Fibroblast of skin of scalp (primary cell): Measurements from ENCODE around the gene FBXW4.
"Not testable (repeated sequence)": the region's sequence is repeated elsewhere in the genome, so short reads cannot be mapped to it uniquely, and the experiment has no call there.

Source experiments
- DNase-seq: peaks from one replicate; pipeline ENCODE4 v3.0.0-alpha.2; 2013

Gene FBXW4

DNA sequence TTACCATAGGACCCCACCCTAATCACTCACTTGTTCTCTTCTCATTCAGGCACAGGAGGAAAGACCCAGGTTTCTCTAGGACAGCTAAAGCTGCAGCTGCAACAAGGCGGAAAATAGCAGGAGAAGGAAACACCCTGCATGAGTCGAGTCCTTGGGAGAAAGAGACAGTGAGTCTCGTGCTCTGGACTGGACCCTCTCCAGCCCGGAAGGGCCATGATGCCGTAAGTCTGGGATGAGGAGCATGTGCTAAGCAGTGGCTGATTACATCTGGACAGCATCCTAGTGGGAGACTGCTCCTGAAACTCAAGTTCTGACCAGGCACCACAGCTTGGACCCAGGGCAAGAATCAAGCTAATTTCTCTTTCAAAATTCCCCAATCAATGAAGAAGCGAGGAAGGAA, 39.4 kb downstream of the FBXW4 start:
- DNase-seq, result no peak

DNA sequence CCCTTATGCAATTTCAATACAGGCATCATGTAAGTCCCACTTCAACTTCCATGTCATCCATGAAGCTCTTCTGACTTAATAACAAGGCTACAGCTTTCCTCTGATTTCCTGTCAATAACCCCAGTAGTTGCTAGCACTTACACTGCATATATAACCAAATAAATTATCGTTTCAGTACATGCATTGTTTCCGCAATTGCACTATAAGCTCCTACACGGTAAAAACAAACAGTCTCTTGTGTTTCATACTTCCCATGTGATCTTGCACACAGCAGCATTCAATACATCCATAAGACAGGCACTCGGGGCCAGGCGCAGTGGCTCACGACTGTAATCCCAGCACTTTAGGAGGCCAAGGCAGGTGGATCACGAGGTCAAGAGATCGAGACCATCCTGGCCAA, 41.4 kb downstream of the FBXW4 start:
- no peak for DNase-seq

GRCh38 chr10:101651336-101651735, 43.6 kb downstream of the FBXW4 start:
- no peak for DNase-seq

GRCh38 chr10:101650863-101651262, 44.1 kb downstream of the FBXW4 start:
- DNase-seq, result no peak

GRCh38 chr10:101649525-101650085, 45.4 kb downstream of the FBXW4 start:
- no peak for DNase-seq

DNA sequence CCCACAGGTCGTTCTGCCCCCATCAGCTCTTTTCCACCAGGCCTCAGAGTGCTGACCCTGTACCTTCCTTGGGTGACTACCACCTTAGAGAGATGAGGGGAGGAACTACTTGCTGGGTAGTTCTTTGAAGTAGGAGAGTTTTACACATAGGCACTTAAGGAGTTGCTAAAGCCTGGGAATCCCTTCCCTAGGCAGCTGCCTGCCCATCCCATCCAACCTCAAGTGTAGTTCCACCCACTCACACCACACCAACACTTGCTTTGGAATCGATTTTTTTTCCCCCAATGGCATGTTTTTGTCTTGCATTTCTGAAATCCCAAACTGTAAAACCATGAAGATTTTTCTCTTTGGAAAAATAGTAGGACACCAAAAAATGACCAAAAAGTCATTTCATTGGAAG, 47.7 kb downstream of the FBXW4 start:
- no peak for DNase-seq

GRCh38 chr10:101646364-101646763, 48.6 kb downstream of the FBXW4 start:
- no peak for DNase-seq

- DNase-seq, result no peak
Measured at GRCh38 chr10:101645659-101646058, 49.3 kb downstream of the FBXW4 start.

DNA sequence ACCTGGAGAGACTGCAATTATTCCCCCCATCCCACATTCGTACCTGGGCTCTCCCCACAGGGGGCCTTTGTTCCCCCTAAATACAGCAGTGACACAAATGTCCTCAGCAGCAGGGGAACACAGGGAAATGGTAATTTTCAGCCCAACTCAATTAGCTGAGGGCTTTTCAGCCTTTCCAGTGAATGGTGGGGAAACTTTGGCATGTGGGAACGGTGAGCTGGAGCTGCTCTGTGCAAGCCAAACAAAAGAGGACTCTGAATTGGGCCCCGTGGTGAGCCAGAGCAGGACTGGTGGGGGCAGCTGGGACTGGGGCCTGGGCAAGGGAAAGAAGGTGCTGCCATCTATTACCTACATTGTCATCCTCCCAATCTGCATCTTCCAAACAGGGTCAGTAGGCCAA, 51.0 kb downstream of the FBXW4 start:
- no peak for DNase-seq

DNA sequence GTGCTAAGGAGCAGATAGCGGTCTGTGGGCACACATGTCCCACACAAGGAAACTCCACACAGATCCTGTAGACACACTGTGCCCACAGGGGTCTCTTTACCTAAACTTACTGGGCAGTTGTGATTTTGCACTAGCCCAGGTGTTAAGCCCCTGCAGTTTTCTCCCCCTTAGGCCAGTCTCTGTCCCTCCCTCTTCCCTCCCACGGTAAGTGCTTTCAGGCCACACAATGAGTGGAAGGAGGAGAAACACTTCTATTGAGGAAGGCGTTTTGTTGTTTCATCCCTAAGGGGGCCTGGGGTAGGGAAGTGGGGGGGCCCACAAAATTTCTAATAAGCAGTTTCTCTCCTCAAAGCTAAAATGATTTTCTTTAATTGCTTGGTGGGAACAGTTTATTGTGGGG, 51.4 kb downstream of the FBXW4 start:
- no peak for DNase-seq

- DNase-seq, result no peak
Measured at GRCh38 chr10:101639141-101639900, 55.6 kb downstream of the FBXW4 start.

GRCh38 chr10:101633510-101633909, 61.5 kb downstream of the FBXW4 start:
- not testable (repeated sequence) for DNase-seq

DNA sequence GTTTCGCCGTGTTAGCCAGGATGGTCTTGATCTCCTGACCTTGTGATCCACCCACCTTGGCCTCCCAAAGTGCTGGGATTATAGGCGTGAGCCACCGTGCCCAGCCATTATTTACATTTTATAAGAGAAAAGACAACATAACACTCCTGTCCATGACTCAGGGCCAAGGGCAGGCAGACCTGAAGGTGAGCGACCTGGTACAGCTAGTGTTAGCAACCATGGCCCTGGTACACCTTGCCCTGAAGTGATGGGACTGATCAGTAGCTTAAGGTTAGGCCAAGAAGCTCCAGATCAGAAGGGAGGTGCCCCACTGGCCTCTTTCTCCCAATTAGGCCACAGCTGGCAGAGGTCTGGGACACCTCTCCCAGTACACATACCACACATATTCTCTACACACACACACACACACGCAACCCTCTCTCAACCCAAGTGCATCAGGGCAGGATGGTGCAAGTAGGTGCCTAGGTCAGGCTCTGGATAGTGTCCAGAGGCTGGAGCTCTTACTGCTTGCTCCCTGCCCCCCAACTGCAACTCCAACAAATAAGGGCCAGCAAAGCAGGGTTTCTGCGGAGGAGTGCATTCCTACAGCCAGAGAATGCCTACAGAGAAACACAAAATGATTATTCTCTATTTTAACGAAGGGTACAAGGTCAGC, 63.0 kb downstream of the FBXW4 start:
- no peak for DNase-seq

DNA sequence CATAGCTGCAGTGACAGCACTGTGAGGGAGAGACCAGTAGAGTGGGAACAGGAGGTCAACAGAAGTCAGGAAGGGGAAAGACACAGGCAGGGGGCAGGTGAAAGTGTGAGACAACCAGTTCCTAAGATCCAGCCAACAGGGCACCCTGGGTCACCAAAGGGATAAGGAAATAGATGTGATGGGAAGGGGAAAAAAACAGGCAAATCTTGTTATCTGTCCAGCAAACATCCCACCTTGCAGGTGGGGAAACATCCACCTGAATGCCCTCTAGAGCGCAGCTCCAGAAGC, 64.4 kb downstream of the FBXW4 start:
- no peak for DNase-seq

DNA sequence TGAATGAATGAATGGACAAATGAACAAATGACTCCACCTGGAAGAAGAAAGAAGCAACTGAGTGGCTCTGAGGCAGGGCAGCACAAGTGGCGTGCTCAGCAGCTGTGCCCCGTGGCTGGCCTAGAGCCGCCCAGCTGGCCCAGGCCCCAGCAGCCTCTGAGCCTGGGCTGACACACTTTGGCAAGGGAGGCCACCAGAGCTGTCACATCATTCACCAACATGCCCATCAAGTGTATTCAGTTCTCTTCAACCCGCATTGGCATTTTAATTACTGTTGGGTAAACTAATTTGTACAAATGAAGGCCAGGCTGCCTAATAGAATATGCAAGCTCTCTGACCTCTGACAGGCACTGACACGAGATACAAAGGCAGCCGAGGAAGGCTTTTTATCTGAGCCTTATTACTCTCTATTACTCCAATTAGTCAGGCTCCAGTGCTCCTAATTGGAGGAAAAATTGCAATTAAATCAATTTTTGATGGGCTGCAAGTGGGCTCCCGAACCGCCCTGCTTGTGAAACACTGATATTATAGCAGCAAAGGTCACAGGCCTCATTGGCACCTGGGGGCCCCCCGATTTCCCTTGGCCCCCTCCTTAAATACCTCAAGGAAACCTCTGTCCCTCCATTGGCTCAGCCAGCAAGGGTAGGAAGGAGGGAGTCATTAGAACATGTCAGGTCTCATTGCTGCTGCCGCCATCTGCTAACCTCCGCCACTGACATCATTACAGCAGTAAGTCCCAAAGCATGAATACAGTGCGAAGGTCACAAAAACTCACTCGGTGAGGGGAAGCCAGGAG, 64.9 kb downstream of the FBXW4 start:
- DNase-seq, result no peak

- DNase-seq, result no peak
Measured at GRCh38 chr10:101625821-101626412, 69.1 kb downstream of the FBXW4 start.

DNA sequence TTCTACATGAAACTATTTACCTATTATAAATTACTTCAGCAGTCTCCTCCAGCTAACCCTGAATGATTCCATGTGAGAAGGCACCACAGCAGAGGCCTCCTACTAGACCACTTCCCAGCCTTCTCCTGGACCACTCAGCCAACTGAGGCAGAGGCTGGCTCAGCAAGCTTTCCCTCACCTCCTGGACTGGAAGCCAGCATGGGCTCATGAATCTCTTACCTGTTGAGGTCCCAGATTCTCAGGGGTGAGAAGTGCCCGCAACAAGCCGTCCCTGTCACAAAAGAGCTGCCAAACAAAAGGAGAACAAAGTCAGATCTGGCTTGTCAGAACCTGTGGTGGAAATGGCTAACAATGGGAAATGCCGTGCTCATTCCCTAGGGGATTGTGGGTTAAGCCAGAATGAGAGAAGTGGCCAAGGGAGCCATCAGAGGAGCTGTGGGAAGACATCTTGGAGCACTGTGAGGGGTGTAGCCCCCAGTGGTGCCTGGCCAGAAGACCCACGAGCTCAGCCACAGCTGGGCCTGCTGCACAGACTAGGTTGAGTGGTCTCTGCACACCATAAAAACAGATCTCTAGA, 70.4 kb downstream of the FBXW4 start:
- DNase-seq, result peak; percentile 38

DNA sequence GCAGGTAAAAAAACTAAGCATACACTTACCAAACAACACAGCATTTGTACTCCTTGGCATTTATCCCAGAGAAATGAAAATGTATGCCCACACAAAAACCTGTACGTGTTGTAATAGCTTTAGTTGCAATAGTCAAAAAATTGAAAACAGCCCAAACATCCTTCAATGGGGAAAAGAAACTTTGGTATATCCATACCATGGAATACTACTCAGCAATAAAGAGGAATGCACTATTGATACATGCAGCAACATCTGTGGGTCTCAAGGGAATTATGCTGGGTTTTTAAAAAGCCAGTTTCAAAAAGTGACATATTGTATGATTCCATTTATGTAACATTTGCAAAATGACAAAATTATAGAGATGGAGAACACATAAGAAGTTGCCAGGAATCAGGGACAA, 71.4 kb downstream of the FBXW4 start:
- no peak for DNase-seq

DNA sequence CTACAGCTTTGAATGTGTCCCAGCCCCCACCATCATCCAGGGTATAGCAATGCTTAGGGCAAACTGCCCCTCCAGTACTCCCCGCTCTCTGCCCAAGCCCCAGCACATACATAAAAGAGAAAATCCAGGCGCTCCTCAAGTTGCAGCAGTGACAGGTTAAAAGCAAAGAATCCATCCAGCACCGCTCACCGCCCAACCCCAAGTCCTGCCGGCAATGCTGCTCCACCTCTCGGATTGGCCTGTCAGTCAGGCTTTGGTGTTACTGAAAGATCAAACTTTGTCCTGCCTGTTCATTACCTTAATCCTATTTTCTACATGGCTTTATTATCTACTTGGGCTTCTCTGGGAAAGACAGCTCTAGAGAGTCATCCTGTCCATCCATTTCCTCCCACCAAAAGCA, 75.0 kb downstream of the FBXW4 start:
- DNase-seq, result no peak

- no peak for DNase-seq
Measured at GRCh38 chr10:101618871-101619270, 76.1 kb downstream of the FBXW4 start.

- DNase-seq, result no peak
Measured at GRCh38 chr10:101617824-101618568, 77.0 kb downstream of the FBXW4 start.
